RPMI7951 (cell line): ENCODE data around the gene DCLRE1C. TPM values are rescaled to one million over a fixed set of nuclear protein-coding genes. Genes with fewer than 3 reads are reported as not detected.
"Not testable (repeated sequence)": the region's sequence is repeated elsewhere in the genome, so short reads cannot be mapped to it uniquely, and the experiment has no call there.

Source experiments
- DNase-seq: peaks from one replicate; pipeline ENCODE4 v3.0.0-alpha.2; 2012; ENCODE audit warnings: low read depth
- total RNA-seq: library from RNA; depleted of rRNA; stranded (reverse); fragments of >200 nt; shearing (Covaris generic); gene quantifications from 2 replicates; pipeline ENCODE4 v1.2.3, GENCODE V29; 2014; rRNA removed

The DCLRE1C gene
- total RNA-seq, 1 experiment from 2014 or later, result 22.9 TPM

DNA sequence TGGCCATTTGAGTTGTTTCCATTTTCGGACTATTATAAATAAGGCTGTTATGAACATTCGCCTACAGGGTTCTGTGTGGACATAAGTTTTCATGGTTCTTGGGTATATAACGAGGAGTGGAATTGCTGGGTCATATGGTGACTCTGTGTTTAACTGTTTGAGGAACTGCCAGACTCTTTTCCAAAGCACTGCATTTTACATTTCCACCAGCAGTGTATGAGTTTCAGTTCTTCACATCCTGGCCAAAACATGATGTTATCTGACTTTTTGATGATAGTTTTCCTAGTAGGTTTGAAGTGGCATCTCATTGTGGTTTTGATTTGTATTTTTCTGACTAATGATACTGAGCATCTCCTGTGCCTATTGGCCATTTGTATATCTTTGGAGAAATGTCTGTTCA is 69.8 kb downstream of the DCLRE1C start:
- DNase-seq, result no peak

DNA sequence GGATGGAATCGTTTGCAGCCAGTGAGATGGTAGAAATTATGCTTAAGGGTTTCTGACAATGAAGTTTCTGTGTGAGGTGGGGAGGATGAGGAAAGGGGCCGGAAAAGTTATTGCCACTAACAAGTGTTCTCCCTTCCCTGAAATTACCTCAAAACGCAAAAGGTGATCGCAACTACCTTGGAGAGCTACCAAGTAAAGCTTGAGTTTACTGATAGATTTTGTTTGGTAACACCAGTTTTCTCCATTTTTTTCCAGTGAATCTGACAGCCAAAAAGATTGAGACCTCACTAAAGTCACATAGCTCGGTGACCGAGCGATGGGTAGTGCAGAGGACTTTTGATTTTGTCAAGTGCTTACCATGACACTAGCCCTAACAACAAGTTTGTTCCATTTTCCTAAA is 73.7 kb downstream of the DCLRE1C start:
- no peak for DNase-seq

DNA sequence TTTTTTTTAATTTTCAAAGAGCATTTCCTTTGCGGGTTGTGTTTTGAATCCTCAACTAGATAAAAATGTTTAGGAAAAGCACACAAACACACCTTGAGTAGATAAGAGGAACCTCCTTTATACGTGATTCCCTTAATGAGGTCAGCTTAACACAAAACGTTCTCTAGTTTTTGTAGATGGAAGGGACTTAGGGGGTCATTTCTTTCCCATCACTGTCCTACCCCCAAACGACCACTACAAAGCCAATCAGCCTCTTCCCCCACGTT is 74.0 kb downstream of the DCLRE1C start:
- DNase-seq, result no peak

DNA sequence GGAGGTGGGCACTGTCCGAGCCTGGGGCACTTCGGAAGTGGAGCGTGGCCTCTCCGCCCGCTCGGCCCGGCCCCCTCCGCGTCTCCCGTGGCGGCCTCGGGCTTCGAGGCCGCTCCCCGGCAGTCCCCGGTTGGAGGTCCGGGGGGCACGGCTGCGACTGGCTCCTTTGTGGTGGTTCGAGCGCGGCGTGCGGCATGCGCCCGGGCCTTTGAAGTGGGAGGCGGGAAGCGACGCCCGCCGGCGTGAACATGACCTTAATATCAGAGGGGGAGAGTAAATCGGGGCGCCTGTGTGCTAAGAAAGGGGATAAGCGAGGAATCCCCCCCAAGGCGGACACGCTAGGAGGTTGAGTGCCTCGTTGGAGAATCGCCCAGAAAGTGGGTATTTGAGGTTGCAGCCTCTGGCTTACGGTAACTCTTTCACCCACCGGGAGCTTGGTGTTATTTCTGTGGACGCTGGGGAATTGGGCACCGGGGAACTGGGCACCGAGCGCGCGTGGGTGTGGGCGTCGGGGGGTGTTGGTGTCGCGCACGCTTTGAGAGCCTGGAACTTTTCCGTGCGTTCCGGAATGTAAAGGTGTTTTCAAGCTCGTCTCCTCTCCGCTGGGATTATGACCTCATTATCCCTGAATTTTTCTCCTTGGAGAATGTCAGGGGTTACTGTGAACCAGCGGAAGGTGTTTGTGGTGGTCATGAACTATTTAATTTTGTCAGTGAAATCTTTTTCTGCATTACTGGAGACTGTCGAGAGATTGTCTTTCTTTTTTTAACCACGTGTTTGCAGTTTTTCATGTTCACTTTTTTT is 74.6 kb downstream of the DCLRE1C start:
- DNase-seq, result peak; percentile 17

DNA sequence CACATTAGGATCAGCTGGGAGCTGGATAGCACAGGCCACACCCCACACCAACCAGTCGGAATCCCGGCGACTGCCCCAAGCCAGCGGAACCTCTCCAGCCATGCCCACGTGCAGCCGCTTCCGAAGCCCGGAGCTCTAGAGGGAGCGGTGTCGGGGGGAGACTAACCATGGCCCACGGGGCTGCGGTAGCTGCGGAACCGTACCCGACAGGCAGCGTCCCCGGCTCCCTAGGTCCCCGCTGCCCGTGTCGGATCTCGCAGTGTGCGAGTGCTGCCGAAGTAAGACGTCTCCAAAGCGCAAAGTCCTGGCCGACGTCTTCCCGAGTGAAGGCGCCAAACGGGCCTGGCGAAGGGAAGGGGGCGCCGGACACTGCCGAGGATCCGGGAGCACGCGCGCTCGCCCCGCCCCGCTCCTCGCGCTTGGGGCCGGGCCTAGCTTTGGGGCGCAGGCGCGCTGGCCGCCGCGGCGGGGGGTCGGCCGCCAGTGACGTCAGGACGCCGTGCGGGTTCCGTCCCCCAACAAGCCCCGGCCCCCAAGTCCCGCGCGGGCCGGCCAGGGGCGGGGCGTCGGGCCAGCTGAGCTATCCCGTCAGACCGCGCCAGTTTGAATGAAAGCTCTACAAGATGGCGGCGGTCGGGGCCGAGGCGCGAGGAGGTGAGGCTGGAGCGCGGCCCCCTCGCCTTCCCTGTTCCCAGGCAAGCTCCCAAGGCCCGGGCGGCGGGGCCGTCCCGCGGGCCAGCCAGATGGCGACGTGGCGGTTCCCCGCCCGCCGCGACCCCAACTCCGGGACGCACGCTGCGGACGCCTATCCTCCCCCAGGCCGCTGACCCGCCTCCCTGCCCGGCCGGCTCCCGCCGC is 75.4 kb downstream of the DCLRE1C start, which contains the start of gene SUV39H2:
SUV39H2 (plus strand) TSS at position 601 of the 858 bp plus-strand sequence; CDS start at position 624, 23 bp downstream.
- peak; percentile 95 for DNase-seq

DNA sequence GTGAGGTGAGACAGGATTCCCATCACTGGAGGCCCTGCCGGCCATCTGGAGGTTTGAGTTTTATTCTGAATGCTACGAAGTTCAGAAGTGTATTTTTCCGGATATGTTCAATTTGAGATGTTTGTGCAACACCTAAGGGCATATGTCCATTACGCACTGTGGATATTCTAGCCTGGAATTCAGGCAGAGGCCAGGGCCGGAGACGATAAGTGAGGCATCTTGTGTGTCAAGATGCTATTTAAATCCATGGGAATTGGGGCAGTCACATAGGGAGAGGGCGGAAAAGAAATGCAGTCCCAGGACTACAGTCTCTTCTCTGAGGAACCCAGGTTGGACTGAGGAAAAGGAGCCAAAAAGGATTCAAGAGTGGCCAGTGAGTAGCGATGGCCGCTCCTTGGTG is 77.1 kb downstream of the DCLRE1C start:
- DNase-seq, result no peak

DNA sequence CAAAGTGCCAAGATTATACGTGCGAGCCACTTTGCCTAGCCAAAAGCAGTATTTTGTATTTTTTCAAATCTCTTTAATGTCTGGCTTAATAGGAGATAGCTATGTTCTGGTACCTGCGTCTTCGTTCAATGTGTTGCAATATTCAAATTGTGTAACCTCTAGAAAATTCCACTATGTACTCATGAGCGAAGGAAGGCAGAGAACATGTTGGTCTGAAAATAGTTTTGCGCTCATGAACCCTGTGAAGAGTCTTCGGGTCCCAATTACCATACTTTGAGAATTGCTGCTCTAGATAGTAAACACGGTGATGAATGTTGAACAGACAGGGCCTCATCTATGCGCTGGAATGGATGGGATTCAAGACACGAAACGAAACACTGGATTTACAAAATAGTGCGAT is 78.0 kb downstream of the DCLRE1C start:
- DNase-seq, result no peak

DNA sequence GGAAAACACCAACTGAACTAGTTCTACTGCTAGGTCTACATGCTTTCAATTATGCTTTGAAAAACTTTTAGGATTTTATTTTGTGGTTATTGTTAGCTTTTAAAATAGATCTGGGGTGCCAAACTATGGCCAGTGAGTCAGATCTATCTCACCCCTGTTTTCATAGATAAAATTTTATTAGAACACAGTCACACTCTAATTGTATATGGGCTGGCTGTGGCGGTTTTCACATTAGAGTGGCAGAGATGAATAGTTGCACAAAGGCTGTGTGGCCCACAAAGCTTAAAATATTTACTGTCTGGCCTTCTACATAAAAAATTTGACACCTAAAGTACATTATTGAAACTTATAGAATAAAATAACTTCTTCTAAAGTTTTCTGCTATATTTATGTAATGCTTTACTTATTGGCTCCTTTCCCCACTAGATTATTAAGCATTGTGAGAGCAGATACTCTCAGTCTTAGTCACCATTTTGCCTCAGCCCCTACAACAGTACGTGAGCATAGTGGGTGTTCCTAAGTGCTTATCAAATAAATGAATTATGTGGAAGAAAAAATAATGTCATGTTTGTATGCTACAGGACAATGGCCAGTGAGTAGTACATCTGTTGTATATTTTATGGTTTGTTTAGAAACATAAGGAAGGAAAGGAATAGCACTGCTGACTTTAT is 80.7 kb downstream of the DCLRE1C start:
- DNase-seq, result peak; percentile 18

DNA sequence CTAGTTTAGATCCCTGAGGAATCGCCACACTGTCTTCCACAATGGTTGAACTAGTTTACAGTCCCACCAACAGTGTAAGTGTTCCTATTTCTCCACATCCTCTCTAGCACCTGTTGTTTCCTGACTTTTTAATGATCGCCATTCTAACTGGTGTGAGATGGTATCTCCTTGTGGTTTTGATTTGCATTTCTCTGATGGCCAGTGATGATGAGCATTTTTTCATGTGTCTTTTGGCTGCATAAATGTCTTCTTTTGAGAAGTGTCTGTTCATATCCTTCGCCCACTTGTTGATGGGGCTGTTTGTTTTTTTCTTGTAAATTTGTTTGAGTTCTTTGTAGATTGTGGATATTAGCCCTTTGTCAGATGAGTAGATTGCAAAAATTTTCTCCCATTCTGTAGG is 89.0 kb downstream of the DCLRE1C start:
- not testable (repeated sequence) for DNase-seq

DNA sequence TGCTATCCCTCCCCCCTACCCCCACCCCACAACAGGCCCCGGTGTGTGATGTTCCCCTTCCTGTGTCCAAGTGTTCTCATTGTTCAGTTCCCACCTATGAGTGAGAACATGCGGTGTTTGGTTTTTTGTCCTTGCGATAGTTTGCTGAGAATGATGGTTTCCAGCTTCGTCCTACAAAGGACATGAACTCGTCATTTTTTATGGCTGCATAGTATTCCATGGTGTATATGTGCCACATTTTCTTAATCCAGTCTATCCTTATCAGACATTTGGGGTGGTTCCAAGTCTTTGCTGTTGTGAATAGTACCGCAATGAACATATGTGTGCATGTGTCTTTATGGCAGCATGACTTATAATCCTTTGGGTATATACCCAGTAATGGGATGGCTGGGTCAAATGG is 89.4 kb downstream of the DCLRE1C start:
- DNase-seq, result not testable (repeated sequence)

DNA sequence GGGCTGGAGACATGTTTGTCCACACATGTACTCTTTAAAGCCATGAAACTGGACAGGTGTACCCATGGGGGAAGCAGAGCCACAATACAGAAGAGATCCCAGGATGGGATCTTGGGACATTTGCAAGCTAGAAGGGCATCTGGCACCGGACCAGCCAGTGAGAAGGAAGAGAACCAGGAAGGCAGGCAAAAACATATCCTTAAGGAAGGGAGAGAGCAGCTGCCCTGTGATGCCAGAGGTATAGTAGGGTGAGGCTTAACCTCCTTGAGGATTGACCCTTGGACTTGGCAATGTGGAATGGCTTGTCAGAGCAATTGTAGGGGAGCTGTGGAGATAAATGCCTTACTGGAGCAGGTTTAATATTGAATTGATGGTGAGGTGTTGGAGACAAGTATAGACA is 93.1 kb downstream of the DCLRE1C start:
- no peak for DNase-seq

DNA sequence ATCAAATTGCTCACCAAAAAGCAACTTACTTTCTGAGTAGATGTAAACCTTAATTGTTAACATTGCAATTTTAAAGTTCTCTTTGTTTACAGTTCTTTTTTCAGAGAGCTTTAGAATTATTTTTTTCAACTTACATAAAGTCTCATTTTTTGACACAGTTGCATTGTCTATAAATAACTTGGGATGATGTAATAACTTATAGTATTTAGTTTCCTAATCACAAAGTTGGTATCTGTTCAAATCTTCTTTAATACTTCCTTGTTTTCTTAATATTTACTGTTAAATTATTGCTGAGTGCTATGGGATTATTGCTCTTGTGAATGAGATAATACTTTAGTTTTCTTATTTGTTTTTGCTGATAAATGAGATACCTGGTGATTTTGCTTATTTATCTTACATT is 94.1 kb downstream of the DCLRE1C start:
- no peak for DNase-seq

DNA sequence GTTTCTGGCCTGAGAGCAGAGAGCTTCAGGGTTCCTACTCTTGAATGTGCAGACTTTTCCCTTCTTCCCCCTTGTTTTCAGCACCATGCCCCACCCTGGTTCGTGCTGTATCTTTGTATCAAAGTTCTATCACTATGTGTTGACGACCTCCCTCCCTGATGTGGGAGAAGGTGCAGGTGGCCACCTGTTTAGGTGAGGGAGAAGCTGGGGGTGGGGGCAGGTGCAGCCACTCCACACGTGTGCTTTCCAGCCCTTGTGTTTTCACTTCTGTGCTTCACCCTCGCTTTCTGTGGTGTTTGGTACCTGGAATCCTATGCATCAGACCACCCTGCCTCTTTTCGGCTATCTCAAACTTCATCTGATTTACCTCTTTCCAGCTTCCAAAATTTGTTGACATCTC is 94.9 kb downstream of the DCLRE1C start:
- no peak for DNase-seq

DNA sequence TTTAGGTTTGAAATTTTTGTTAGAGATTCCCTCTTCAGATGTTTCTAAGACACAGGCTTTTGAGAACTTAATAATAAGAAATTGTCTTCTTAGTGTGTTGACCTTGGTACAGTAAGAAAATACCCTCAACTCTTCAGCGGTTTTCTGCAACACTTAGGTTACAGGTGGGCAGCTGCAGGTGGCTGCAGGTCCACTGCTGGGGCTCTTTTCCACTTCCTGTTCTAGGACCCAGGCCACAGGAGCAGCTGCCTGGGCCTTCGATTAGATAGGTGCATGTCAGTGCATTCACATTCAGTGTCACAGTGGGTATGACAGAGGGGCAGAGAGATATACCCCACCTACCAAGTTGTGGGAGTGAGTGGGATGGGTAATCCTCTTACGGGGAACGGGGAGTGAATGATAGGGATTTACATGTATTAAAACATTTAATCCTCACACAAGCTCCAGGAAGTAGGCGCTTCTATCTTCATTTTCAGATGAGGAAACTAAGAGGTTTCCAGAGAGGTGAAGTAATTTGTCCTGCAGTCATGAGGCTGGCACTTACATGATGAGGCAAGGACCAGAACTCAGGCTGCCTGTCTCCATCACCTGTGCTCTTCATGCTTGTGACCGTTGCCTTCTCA is 95.4 kb downstream of the DCLRE1C start:
- no peak for DNase-seq

DNA sequence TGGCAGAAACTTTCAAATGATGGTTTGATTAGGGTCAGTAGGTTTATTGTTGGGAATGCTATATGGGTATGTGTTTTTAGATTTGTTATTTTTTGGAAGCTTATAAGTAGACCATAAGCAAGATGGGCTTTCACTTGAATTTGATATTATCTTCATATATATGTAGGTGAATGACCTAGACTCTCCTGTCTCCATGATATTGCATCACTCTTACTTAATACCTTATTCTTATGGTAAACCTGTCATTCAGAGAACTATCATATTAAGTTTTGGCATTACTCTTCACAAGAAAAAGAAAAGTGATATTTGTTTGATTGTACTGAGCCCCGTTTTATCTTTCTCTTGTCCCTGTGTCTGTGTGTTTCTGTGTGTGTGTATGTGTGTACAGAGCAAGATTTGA is 98.4 kb downstream of the DCLRE1C start:
- DNase-seq, result no peak

DNA sequence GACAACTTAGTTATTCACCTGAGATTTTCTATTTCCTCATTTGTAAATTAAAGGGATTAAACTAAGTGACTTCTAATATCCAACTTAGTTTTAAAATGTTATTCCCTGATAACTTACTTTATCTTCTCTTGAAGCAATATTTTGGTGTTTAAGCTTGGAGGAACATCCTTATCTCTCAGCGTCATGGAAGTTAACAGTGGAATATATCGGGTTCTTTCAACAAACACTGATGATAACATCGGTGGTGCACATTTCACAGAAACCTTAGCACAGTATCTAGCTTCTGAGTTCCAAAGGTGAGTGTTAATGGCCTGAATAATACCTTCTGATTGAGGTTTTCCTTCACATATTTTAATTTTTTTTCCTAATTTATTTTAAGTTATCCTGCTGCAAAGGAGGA is 101.7 kb downstream of the DCLRE1C start:
- DNase-seq, result no peak

Other genes starting within 250 kb of the DCLRE1C start
- 33.1 and 39.9 TPM in 2 replicates for gene FAM107B, start 179.2 kb downstream of the DCLRE1C start, total RNA-seq
- 0.29 TPM in 1 of 2 replicates, not detected in the other for gene CDNF, start 116.1 kb downstream of the DCLRE1C start, total RNA-seq
- gene HSPA14, start 115.8 kb downstream of the DCLRE1C start, total RNA-seq, result 38.7 and 51.5 TPM in 2 replicates
- 20.5 and 24.6 TPM in 2 replicates for gene MSANTD7, start 115.8 kb downstream of the DCLRE1C start, total RNA-seq
- 37.9 and 48.5 TPM in 2 replicates for gene SUV39H2, start 75.2 kb downstream of the DCLRE1C start, total RNA-seq
- gene MEIG1, start 5.3 kb upstream of the DCLRE1C start, total RNA-seq, result 1.3 TPM in 1 of 2 replicates, not detected in the other
- not detected in 2 replicates for gene OLAH, start 89.8 kb upstream of the DCLRE1C start, total RNA-seq
- 6.7 and 7.9 TPM in 2 replicates for gene ACBD7, start 134.7 kb upstream of the DCLRE1C start, total RNA-seq
- 17.1 and 20.5 TPM in 2 replicates for gene RPP38, start 143.3 kb upstream of the DCLRE1C start, total RNA-seq
- 39.5 and 45.5 TPM in 2 replicates for gene NMT2, start 214.6 kb upstream of the DCLRE1C start, total RNA-seq